Measurements from ENCODE around the gene KHDC4. TPM values are rescaled to one million over a fixed set of nuclear protein-coding genes. Genes with fewer than 3 reads are reported as not detected.

The KHDC4 gene
- total and polyA plus RNA-seq, 2 of the 13 experiments (the other 11 are each of a cell fraction or from before 2014, with no cell fraction given), result 33.5 to 92.0 TPM

GRCh38 chr1:155873860-155874259 lies 60.4 kb downstream of the KHDC4 start (continued):
- TF ChIP-seq ZFYVE20 (CRISPR knock-in tag; IDR thresholded peaks at IDR 0.05; ENCODE audit: borderline replicate concordance, low read depth) (no peak), KDM6A (CRISPR knock-in tag; IDR thresholded peaks at IDR 0.05; ENCODE audit: low read depth) (no peak), KDM5B (CRISPR knock-in tag; IDR thresholded peaks at IDR 0.05; ENCODE audit: borderline replicate concordance) (no peak), SIN3A (IDR thresholded peaks at IDR 0.05; ENCODE audit: borderline replicate concordance, low read depth, low read length) (no peak), SP4 (CRISPR knock-in tag; IDR thresholded peaks at IDR 0.05) (no peak), ZNF274 (CRISPR knock-in tag; IDR thresholded peaks at IDR 0.05) (no peak), RARG (CRISPR knock-in tag; IDR thresholded peaks at IDR 0.05; ENCODE audit: low read depth) (no peak), ZNF558 (CRISPR knock-in tag; IDR thresholded peaks at IDR 0.05; ENCODE audit: borderline replicate concordance) (no peak)

GRCh38 chr1:155872527-155872926 lies 61.7 kb downstream of the KHDC4 start:
- Histone ChIP-seq H3K4me2 (ENCODE audit: low read depth, low read length) (no peak overlapping the region), H2AFZ (ENCODE audit: low read length) (no peak overlapping the region), H3K36me3 (replicated peaks in 1 of 2; ENCODE audit: control insufficient read depth in 1 of 2, insufficient read depth in 2 of 2, low read length in 2 of 2) (no peaks in the 10 kb centered on the region), H3K4me3 (replicated peaks in 1 of 3; ENCODE audit: insufficient read depth in 1 of 3, low read depth in 2 of 3, low read length in 3 of 3) (no peak overlapping the region), H3K27ac (ENCODE audit: extremely low read length, insufficient read depth, low read length) (no peak overlapping the region), H4K20me1 (ENCODE audit: insufficient read depth, low read length) (no peaks in the 10 kb centered on the region), H3K9ac (ENCODE audit: insufficient read depth, low read depth, low read length) (no peak overlapping the region), H3K9me3 (ENCODE audit: low read length) (no peaks in the 10 kb centered on the region), H3K4me1 (ENCODE audit: insufficient read depth, low read length) (peaks cover 10% of the 10 kb centered on the region), H3K79me2 (ENCODE audit: insufficient read depth, low read length) (no peaks in the 10 kb centered on the region), H3K27me3 (ENCODE audit: control insufficient read depth in 1 of 2, insufficient read depth in 2 of 2, low read length in 2 of 2) (peaks cover 5 to 39% of the 10 kb centered on the region in 2 experiments; a peak in 4 of 5 replicates)
- WGBS (ENCODE audit: low lambda C conversion rate), result 46% methylated on average over 5 of the region's 5 CpGs
- ChIA-PET POLR2A (no interaction called here), CTCF (ENCODE audit: low intra/inter-chr PET ratio, low total read pairs) (no interaction called here)
- in situ Hi-C loops (cut with HindIII; ENCODE audit: extremely low pct_ligation_motif_present, low pct_unique_long_range_greater_than_20kb), result no loop called here
- intact Hi-C loops (cut with micrococcal nuclease; ENCODE audit: unreplicated experiment), result no loop called here
- ATAC-seq (no peak), DNase-seq (ENCODE audit: low spot score) (no peak), FAIRE-seq (no peak)
- TF ChIP-seq NR2F2 (IDR thresholded peaks at IDR 0.05; ENCODE audit: borderline replicate concordance, low read depth) (no peak), CREBL2 (CRISPR knock-in tag; IDR thresholded peaks at IDR 0.05; ENCODE audit: borderline replicate concordance) (no peak)
- no TSS peak for BruUV-seq (replicated peaks)
